NCI-H446 (cell line): ENCODE measurements around the gene PARP15.

Source experiments
- DNase-seq, 2 experiments: peaks; one replicate each; lab custom pipeline; 2025; lab: John Stamatoyannopoulos, UW

PARP15 gene

DNA sequence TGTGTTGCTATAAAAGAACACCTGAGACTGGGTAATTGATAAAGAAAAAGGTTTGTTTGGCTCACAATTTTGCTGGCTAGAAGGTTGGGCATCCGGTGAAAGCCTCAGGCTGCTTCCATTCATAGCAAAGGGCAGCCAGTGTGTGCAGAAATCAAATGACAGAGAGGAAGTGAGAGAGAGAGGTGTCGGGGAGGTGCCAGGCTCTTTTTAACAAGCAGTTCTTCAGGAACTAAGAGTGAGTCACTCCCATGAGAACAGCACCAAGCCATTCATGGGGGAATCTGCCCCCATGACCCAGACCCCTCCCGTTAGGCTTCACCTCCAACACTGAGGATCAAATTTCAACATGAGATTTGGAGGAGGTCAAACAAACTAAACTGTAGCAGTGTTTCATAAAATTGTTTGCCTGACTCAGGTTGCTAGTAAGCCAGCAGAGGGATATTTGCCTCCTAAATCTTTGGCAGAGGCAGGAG lies 4.5 kb upstream of the PARP15 start:
- no peak for DNase-seq

DNA sequence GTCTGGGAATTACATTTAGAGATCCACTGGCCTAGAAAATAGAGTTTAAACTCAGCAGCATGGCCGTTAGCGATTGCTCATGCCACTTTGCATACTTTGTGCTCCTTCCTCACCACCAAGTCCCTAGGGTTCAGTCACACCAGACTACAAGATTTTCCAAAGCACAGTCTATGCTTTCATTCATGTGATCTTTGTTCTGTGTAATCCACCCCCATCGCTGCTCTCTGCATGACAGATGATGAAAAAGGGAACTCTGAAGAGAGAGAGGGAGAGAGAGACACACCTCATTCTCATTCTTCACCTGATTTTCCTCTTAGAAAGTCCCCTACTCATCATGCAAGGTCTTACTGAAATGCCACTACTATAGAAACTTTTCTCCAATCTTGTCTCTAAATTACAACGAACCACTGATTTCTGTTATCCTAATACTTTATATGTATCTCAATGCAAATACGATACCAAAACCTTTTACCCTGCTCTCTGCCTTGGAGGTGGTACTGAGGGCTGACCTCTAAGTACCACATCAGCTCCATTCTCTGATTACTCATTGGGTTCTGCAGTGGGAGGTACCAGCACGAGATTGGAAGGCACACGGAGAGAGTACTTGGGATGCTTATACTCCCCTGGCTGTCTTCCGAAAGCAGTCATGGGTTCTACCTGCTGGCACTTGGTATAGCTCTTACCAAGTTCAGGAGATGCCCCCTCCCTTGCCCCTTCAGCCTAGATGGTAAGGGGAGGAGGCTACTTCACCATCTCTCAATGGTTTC lies 1.1 kb upstream of the PARP15 start:
- no peak for DNase-seq

DNA sequence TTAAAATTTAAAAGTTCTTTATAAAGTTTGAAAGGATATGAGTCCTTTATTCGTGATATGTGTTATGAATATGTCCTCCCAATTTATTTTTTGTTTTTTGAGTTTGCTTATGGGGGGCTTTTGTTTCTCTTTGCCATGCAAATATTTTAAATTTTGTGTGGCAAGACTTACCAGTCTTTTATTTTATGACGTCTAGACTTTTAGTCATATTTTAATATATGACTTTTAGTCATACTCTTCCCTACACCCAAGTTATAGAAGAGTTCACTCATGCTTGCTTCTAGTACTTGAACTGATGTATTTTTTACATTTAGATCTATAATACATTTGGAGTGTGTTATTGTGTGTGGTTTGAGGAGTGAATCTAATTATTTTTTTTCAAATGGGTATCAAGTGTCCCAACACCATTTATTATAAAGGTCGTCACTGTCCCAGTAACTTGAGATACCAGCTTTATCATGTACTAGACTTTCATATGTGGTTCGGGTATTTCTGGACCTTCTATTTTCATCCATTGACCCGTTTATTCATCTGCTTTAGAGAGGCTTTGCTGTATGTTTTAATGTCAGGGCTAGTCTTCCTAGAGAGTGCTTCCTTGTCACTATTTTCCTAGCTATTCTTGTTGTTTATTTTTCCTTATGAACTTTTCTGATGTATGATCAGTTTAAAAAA lies 755 bp downstream of the PARP15 start:
- no peak for DNase-seq

DNA sequence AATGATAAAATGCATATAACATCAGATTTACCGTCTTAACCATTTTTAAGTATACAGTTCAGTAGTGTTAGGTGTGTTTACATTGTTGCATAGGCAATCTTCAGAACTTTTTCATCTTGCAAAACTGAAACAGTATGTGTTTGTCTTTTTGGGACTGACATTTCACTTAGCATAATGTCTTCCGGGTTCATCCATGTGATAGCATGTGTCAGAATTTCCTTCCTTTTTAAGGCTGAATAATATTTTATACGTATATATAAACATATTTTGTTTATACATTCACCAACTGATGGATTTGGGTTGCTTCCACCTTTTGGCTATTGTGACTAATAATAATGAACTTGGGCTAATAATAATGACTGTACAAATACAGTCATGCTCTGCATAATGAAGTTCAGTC lies 3.0 kb downstream of the PARP15 start:
- no peak for DNase-seq

DNA sequence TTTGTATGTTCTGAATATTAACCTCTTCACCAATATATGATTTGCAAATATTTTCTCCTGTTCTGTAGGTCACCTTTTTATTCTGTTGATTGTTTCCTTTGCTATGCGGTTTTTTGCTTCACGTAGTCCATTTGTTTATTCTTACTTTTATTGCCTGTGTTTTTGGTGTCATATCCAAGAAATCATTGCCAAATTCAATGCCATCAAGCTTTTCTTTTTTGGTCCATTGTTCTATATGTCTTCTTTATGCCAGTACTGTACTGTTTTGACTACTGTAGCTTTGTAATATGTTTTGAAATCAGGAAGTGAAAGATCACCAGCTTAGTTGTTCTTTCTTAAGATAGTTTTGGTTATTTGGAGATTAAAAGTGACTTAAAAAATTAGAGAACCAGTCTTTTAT lies 4.2 kb downstream of the PARP15 start:
- no peak for DNase-seq

DNA sequence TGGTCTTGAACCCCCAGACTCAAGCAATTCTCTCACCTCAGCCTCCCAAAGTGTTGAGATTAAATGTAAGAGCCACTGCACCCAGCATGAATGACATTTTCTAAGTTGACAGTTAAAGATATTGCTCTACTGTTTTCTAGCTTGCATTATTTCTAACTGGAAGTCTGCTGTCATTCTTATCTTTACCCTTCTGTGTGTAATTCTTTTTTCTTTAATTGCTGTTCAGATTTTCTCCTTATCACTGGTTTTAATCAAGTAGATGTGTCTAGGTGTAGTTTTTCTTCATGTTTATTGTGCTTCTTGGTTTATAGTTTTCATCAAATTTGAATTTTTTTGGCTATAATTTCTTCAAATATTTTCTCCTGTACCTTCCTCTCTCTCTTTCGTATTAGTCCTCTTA lies 4.9 kb downstream of the PARP15 start:
- DNase-seq = no peak

DNA sequence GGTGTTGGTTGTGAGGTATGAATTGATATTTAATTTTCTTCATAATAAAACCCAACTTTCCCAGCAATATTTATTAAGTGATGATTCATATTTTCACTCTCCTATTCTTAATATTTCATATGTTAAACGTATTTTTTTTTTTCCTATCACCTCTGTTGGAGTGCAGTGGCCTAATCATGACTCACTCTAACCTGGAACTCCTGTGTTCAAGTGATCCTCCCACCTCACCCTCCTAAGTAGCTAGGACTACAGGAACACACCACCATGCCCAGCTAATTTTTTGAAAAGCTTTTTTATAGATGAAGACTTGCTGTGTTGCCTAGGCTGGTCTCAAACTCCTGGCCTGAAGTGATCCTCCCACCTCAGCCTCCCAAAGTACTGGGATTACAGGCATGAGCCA lies 8.6 kb downstream of the PARP15 start:
- no peak for DNase-seq

DNA sequence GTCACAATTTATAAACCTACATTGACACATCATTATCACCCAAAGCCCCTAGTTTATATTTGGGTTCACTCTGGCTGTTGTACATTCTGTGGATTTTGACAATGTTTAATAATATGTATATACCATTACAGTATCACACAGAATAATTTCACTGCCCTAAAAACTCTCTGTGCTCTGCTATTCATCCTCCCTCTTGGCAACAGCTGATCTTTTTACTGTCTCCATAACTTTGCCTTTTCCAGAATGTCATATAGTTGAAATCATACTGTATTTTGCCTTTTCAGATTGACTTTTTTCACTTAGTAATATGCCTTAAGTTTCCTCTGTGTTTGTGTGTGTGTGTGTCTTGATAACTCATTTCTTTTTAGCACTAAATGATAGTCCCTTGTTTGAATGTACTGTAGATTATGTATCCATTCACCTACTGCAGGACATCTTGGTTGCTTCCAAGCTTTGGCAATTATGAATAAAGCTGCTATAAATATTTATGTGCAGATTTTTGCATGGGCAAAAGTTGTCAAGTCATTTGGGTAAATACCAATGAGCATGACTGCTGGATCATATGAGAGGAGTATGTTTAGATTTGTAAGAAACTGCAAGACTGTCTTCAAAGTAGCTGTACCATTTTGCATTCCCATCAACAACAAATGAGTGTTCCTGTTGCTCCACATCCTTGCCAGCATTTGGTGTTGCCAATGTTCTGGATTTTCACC lies 9.5 kb downstream of the PARP15 start:
- DNase-seq = no peak

DNA sequence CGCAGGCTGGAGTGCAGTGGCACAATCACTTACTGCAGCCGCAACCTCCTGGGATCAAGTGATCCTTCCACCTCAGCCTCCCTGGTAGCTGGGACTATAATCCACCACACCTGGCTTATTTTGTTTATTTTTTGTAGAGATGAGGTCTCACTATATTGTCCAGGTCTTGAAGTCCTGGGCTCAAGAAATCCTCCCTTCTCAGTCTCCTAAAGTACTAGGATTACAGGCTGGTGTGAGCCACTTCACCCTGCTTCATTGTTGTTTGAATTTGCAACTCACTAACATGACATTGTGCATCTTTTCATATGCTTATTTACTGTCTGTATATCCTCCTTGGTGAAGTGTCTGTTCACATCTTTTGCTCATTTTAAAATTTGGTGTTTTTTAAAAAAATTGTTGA lies 10.1 kb downstream of the PARP15 start:
- DNase-seq = no peak

DNA sequence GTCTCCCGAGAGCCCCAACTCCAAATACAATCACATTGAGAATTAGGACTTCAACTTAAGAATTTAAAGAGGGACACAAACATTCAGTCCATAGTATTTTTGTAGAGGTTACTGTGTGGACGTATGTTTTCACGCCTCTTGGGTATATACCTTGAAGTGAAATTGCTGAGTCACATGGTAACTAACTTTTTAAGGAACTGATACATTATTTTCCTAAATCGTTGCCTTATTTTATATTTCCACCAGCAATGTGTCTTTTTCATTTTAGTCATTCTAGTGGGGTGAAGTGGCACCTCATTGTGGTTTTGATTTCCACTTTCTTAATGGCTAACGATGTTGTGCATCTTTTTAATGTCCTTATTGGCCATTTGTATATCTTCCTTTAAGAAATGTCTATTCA lies 11.8 kb downstream of the PARP15 start:
- DNase-seq = no peak

DNA sequence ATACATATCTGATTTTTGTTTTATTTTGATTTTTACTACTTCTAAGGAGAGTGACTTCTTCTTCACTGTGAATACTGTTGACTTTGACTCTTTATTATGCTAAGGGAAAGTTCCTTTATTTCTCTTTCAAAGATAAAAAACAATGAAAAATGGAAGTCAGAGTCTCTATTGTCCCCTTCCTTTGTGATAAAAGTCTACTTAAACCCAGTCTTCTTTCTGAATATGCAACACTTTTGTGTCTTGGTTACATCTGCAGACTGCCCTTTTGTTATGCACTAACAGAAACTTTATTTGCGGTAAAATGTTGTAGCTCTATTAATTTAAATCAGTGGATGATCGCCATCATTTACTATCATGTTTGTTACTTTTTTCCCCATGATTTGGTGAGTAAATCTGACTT lies 13.2 kb downstream of the PARP15 start:
- no peak for DNase-seq

DNA sequence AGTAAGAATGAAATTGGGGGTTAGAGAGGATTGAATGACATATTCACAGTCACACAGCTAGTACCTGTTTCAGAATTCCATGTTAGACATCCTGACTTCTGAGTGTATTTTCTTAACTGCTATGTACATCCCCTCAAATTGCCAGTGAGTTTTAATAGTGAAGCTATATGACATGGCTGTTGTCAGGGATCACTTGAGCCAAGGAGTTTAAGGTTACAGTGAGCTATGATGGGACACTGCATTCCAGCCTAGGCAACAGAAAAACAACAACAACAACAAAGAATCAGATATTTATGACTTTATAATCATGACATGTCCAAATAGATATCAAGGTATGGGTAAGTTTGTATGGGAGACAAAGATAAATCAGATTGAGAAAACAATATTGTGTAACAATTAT lies 16.6 kb downstream of the PARP15 start:
- DNase-seq = no peak

DNA sequence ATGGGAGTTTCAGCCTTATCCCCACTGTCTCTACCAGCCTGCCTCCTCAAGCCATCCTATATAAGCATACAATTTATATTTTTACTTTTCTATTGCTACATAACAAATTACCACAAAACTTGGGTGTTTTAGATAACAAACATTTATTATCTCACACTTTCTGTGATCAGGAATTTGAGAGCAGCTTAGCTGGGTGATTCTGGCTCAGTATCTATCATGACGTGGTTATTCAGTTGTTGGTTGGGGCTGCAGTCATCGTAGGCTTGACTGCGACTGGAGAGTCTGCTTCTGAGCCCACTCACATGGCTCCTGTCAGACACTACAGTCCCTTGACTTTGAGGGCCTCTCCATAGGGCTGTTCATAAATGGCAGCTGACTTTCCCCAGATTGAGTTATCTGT lies 20.7 kb downstream of the PARP15 start:
- no peak for DNase-seq

DNA sequence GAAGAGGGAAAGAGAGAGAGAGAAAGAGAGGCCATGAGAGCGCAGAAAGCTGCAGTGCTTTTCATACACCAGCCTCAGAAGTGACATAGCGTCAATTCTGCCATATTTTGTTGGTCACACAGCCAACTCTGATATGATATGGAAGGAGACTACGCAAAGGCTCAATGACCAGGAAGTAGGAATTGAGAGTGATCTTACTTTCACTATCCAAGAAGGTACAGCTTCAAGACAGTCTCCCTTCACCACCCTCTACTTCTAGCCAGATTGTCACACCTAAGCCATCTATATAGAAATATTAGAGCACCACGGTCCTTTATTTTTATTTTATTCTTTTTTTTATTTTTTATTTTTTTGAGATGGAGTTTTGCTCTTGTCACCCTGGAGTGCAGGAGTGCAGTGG lies 21.1 kb downstream of the PARP15 start:
- DNase-seq = no peak

DNA sequence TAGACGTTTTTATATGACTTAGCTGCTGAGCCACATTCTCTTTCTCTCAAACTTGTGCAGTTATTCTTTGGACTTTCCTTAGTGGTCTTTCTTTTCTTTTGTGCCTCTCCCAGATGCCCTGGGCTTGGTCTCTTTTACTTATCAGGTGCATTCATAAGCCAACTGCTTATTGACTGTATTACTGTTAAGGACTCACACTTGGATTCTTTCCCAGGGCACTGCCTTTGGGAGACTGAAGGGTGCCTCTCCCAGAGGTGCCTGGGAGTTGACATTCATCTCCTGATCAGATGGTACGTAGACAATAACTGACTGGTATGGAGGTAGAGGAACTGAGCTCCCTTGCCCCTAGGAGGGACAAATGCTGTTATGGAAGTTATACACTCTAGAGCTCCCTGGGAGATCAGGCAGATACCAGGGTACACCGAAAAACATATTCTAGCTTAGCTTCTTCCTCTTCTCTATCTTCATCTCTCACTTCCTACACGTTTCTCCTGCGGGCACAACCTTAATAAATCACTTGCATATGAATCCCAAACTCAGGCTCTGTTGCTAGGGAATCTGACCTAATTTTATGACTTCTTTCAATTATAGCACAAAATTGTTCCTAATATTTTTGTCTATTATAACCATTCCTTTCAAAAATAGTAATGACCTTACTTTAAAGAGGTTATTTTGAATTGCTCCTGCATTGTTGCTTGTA lies 24.7 kb downstream of the PARP15 start:
- DNase-seq = no peak

DNA sequence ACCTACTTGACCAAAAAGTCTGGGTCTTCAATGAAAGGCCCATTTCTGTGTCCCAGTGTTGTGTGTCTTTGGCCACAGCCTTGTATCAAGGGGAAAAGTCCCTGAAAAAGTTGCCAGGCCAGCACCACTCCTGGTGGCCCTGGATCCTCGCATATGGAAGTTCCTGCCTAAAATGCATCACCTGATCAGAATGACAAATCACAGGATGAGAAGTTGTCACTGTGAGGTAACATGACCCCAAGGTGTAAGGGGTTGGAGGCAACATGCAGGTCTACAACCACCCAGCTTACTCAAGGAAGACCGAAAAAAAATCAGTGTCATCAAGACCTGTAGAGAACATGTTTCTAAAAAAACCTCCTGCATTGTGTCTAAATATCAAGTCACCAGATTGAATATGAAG lies 25.6 kb downstream of the PARP15 start:
- no peak for DNase-seq

DNA sequence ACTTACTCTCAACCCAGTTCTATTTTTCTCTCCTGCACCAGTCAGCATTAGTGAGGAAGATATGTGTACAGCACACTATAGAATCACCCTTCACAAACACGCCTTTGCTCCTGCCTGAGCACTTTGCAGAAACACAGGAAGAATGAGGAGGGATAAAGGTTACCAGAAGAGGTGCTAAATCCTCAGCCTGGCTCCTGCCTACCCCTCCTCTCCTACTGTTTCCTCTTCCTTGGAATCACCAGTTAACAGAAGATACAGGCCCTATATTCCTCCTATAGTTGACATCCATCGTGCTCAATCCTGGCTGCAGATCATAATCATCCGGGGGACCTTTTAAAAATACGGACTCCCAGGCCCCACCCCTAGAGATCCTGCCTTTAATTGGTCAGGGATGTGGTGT lies 28.9 kb downstream of the PARP15 start:
- no peak for DNase-seq

DNA sequence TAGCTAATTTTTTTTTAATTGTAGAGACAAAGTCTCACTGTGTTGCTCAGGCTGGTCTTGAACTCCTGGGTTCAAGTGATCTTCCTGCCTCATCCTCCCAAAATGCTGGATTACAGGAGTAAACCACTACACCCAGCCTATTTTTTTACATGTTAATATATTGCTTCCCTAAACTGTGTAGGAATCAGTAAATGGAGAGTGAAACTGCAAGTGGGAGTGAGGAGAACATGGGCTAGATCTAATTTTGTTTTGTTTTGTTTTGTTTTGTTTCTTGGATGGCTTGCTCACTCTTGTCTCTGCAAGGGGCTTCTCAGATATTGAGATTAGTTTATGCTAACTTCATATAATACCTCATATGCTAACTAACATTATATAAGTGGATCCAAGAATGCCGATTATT lies 31.5 kb downstream of the PARP15 start:
- no peak for DNase-seq

DNA sequence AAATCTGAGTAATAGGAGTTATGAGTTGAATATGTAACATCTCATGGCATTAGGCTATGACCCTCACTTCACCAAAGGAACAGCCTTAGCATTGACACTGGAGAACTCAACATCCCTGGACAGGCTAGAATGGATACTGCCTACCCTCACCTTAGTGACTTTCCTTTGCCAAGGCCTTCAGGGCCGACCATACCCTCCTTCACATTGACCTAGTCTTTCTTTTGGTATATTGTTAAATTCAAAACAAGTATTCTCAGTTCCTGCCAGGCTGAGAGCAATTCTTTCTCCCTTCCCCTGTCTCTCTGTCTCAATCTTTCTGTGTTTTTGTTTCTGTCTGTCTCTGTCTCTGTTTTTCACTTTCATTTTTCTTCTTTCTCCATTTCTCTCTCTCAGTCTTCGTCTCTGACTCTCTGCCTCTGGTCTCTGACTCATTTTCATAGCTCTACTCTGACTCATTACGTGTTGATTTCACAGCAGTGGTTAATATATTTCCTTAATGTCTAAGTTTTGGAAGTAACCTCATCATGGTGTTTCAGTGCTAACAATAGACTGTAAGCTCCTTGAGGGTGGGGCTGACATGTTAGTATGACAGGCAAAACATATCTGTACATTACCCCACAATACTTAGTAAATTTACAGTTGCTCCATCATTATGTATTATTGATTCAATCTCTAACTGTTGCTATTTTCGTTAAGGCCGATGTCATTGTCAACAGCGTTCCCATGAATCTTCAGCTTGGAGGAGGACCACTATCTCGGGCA lies 32.5 kb downstream of the PARP15 start:
- no peak for DNase-seq

DNA sequence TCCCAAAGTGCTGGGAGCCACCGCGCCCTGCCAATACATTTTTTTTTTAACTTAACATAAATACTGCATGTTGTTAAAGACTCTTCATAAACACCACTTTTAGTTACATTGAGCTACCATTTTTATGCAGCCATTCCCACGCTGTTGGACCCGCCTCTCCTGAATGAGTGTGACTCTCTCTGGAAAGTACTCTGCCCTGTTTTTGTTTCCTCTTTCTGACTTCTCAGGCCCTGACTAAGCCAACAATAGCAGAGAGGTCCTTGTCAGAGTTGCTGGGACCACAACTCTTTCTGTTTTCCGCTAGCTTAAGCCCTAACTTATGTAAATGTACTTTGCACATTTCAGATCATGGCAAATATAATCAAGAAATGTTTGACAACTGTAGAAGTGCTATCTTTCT lies 35.2 kb downstream of the PARP15 start:
- no peak for DNase-seq

DNA sequence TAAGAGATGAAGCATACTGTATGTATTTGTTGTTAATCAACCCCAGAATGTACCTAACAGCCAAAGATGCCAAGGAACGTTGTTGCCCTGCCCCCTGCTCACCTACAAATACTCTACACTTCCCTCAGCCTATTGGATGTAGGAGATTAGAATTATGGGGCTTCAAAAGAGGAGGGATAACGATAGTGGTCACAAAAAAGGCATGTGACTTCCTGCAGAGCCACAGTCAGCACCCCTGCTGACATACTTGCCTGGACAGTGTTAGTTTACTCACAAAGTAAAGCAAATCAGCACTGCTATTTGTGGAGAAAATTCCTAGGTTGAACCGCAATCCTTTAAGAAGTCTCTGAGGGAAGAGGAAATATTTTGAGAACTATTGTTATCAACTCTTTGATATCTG lies 37.9 kb downstream of the PARP15 start:
- no peak for DNase-seq

DNA sequence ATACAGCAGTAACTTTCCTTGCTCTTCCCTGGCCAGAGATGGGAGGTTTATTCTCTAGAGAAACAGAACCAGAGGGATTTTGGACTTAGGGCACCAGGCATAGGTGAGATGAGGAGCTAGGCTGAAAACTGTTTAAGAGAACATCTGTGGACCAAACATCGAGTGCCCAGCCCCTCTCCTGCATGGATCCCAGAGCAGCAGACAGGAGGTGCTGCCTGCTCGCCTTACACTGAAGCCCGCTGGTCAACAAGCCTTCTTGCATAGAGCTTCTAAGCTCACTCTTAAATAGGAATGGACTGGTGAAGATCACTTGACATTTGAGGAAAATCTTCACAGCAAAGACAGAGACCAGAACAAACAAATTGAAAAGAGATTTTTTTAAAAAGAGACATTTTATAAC lies 41.2 kb downstream of the PARP15 start:
- no peak for DNase-seq
